Measurements from ENCODE around the gene MRPL39. TPM values are rescaled to one million over a fixed set of nuclear protein-coding genes. Genes with fewer than 3 reads are reported as not detected.

Gene MRPL39
- 10 to 100 TPM in 2 of 5 donors, 1 to 10 TPM in 2, not detected in 1; 2.9 to 65.6 (median 20.2) TPM for total RNA-seq
- polyA plus RNA-seq = 10 to 100 TPM; 30.9 to 33.7 (median 31.5) TPM
- long read RNA-seq, donor 1, transcript MRPL39-202 (10 exons, 1,110 nt) = major isoform, 9 of 9 reads
- long read RNA-seq, donor 1, partial matches to known transcripts = 0 of 9 reads
- long read RNA-seq, donor 1, other reads (novel, unspliced or antisense) = 0 of 9 reads
- long read RNA-seq, donor 2, transcript MRPL39-202 (10 exons, 1,110 nt) = major isoform, 9 of 9 reads
- long read RNA-seq, donor 2, partial matches to known transcripts = 0 of 9 reads
- long read RNA-seq, donor 2, other reads (novel, unspliced or antisense) = 0 of 9 reads
- long read RNA-seq, donor 3, transcript MRPL39-202 (10 exons, 1,110 nt) = major isoform, 6 of 6 reads
- long read RNA-seq, donor 3, partial matches to known transcripts = 0 of 6 reads
- long read RNA-seq, donor 3, other reads (novel, unspliced or antisense) = 0 of 6 reads
- long read RNA-seq, donor 4, partial matches to known transcripts = 0 of 2 reads
- long read RNA-seq, donor 4, other reads (novel, unspliced or antisense) = 0 of 2 reads
- long read RNA-seq, donor 5, transcript MRPL39-202 (10 exons, 1,110 nt) = major isoform, 16 of 16 reads
- long read RNA-seq, donor 5, partial matches to known transcripts = 0 of 16 reads
- long read RNA-seq, donor 5, other reads (novel, unspliced or antisense) = 0 of 16 reads
- long read RNA-seq, donor 6, transcript MRPL39-202 (10 exons, 1,110 nt) = major isoform, 25 of 25 reads
- long read RNA-seq, donor 6, partial matches to known transcripts = 0 of 25 reads
- long read RNA-seq, donor 6, other reads (novel, unspliced or antisense) = 0 of 25 reads
- long read RNA-seq, donor 7, transcript MRPL39-202 (10 exons, 1,110 nt) = major isoform, 14 of 14 reads
- long read RNA-seq, donor 7, partial matches to known transcripts = 0 of 14 reads
- long read RNA-seq, donor 7, other reads (novel, unspliced or antisense) = 0 of 14 reads
- long read RNA-seq, donor 8, transcript MRPL39-202 (10 exons, 1,110 nt) = major isoform, 22 of 22 reads
- long read RNA-seq, donor 8, partial matches to known transcripts = 0 of 22 reads
- long read RNA-seq, donor 8, other reads (novel, unspliced or antisense) = 0 of 22 reads
- long read RNA-seq, donor 9, transcript MRPL39-202 (10 exons, 1,110 nt) = major isoform, 17 of 17 reads
- long read RNA-seq, donor 9, partial matches to known transcripts = 0 of 17 reads
- long read RNA-seq, donor 9, other reads (novel, unspliced or antisense) = 0 of 17 reads
- long read RNA-seq, donor 10, transcript MRPL39-202 (10 exons, 1,110 nt) = major isoform, 6 of 6 reads
- long read RNA-seq, donor 10, partial matches to known transcripts = 0 of 6 reads
- long read RNA-seq, donor 10, other reads (novel, unspliced or antisense) = 0 of 6 reads

DNA sequence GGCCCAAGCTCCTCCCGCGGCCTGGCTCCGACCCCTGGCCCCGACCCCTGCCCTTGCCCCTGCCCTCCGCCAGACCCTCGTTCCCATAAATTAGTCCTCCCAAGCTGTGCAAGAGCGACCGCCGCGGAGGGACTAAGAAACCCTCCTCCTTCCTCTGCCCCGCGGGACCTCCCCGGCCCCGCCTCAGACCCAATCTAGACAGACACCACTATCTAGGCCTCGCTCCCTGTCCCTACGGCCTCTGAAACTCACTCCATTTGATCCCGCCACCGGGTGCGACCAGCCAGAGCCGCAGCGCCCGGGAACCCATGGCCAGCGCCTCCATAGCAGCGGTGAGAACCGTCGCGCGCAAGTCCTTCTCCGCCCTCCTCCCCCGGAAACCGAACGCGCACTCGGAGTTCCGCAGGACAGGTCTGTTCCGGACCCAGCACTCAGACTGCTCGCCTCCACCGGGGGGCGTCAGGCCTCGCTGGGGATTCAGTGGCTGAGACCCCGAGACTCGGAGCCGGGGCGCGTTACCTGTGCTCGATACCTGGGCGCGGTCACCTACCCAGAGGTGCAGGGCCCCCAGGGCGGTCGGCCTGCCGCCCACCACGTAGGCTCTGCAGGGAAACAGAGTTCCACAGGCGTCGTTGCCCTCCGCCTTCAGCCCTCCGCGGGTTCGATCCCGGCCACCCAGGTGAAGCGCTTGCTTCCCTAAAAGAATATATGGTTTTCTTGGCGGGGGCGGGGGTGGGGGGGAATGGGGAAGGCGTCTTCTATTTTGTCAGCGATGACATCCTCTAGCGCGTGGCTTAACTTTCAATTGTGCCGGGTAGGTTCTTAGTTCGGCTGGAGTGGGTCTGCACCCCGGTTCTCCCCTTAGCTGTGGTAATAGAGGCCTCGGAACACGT is at the start of gene MRPL39:
Gene MRPL39 (minus strand): TSS at position 331 of the 893 bp plus-strand sequence. CDS start 6 bp downstream, at position 325.
- H3K27me3 ChIP-seq = no peaks in the 10 kb centered on the region
- DNase-seq = peak; percentile 85 to 96
- H3K27ac ChIP-seq = peak within 1 kb of the TSS; percentile 69 to 88 (median 81)
- H3K36me3 ChIP-seq = peaks cover 6 to 36% (median 32%) of the 10 kb centered on the region in 4 donors
- intact Hi-C loops (cut with DNase I; ENCODE audit: low total_unique reads) = loop anchor here (5.0 kb wide), 1 partner anchor 100 kb away; no protein-coding TSS in a partner anchor
- peaks cover 15 to 47% (median 39%) of the 10 kb centered on the region in 4 donors for H3K4me1 ChIP-seq
- 1% methylated on average over 37 to 71 of the region's 71 CpGs for WGBS, 5 donors
- H3K9me3 ChIP-seq = no peaks in the 10 kb centered on the region
- TF ChIP-seq EP300 (IDR thresholded peaks at IDR 0.05) (no peak), POLR2AphosphoS5 (IDR thresholded peaks at IDR 0.05) (peak; percentile 59 to 77 (median 69))
- TF ChIP-seq, protein P1, sequence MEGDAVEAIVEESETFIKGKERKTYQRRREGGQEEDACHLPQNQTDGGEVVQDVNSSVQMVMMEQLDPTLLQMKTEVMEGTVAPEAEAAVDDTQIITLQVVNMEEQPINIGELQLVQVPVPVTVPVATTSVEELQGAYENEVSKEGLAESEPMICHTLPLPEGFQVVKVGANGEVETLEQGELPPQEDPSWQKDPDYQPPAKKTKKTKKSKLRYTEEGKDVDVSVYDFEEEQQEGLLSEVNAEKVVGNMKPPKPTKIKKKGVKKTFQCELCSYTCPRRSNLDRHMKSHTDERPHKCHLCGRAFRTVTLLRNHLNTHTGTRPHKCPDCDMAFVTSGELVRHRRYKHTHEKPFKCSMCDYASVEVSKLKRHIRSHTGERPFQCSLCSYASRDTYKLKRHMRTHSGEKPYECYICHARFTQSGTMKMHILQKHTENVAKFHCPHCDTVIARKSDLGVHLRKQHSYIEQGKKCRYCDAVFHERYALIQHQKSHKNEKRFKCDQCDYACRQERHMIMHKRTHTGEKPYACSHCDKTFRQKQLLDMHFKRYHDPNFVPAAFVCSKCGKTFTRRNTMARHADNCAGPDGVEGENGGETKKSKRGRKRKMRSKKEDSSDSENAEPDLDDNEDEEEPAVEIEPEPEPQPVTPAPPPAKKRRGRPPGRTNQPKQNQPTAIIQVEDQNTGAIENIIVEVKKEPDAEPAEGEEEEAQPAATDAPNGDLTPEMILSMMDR (IDR thresholded peaks at IDR 0.05) = peak in 4 of 7 experiments; percentile 26 to 55 (median 36)
- peak within 1 kb of the TSS; percentile 80 to 90 (median 86) for H3K4me3 ChIP-seq

DNA sequence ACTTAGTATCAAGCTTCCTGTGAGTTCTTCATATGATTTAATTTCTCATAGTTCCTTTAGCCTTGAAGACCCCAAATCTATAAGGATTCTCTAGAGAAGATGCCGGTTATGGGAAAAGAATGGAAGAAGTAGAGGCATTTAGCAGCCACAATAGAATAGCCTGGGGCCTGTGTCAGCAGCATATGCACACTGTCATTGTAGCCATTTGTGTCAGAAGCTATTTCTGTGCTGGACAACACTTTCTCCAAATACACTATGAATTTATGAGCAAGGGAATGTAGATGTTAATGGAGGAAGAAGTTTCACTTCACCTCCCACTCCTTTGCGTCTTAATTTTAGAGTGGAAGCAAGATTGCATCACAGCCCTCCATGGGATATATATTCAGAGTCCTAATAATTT is 49.1 kb upstream of the MRPL39 start:
- no peaks in the 10 kb centered on the region for H3K27me3 ChIP-seq
- TF ChIP-seq, protein P1 (IDR thresholded peaks at IDR 0.05) = no peak
- TF ChIP-seq POLR2A (IDR thresholded peaks at IDR 0.05) = no peak
- no peak for TF ChIP-seq POLR2AphosphoS5 (IDR thresholded peaks at IDR 0.05)
- no peak for DNase-seq
- H3K4me1 ChIP-seq = no peaks in the 10 kb centered on the region
- H3K9me3 ChIP-seq = no peaks in the 10 kb centered on the region
- intact Hi-C loops (cut with DNase I; ENCODE audit: low total_unique reads) = no loop called here
- H3K27ac ChIP-seq = no peak overlapping the region
- H3K4me3 ChIP-seq = no peak overlapping the region
- no peaks in the 10 kb centered on the region for H3K36me3 ChIP-seq
- 86 to 94% (median 93%) methylated on average over 2 of the region's 2 CpGs for WGBS, 5 donors

DNA sequence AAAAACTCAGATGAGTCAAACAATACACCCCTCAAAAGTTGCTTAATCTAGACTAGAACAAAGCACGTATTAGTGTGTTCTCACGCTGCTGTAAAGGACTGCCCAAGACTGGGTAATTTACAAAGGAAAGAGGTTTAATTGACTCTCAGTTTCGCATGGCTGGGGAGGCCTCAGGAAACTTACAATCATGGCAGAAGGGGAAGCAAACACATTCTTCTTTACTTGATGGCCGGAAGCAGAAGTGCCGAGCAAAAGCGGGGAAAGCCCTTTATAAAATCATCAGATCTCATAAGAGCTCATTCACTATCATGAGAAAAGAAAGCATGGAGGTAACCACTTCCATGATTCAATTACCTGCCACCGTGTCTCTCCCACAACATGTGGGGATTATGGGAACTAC is 41.9 kb upstream of the MRPL39 start:
- 70 to 86% (median 79%) methylated on average over 7 of the region's 7 CpGs for WGBS, 5 donors
- intact Hi-C loops (cut with DNase I; ENCODE audit: low total_unique reads) = no loop called here
- Histone ChIP-seq H3K27me3 (no peaks in the 10 kb centered on the region), H3K9me3 (no peaks in the 10 kb centered on the region), H3K4me3 (no peak overlapping the region), H3K4me1 (peaks cover 0 to 11% (median 2%) of the 10 kb centered on the region in 4 donors), H3K36me3 (no peaks in the 10 kb centered on the region), H3K27ac (no peak overlapping the region)
- TF ChIP-seq POLR2A (IDR thresholded peaks at IDR 0.05) = no peak
- TF ChIP-seq, protein P1 (IDR thresholded peaks at IDR 0.05) = no peak
- TF ChIP-seq POLR2AphosphoS5 (IDR thresholded peaks at IDR 0.05) = no peak
- no peak for TF ChIP-seq EP300 (IDR thresholded peaks at IDR 0.05)
- no peak for DNase-seq
